ENCODE data around the gene GRP. TPM values are rescaled to one million over a fixed set of nuclear protein-coding genes. Genes with fewer than 3 reads are reported as not detected.

Gene GRP
- total RNA-seq, 1 donor from 2014 or later, result not detected

- TF ChIP-seq, protein P1, sequence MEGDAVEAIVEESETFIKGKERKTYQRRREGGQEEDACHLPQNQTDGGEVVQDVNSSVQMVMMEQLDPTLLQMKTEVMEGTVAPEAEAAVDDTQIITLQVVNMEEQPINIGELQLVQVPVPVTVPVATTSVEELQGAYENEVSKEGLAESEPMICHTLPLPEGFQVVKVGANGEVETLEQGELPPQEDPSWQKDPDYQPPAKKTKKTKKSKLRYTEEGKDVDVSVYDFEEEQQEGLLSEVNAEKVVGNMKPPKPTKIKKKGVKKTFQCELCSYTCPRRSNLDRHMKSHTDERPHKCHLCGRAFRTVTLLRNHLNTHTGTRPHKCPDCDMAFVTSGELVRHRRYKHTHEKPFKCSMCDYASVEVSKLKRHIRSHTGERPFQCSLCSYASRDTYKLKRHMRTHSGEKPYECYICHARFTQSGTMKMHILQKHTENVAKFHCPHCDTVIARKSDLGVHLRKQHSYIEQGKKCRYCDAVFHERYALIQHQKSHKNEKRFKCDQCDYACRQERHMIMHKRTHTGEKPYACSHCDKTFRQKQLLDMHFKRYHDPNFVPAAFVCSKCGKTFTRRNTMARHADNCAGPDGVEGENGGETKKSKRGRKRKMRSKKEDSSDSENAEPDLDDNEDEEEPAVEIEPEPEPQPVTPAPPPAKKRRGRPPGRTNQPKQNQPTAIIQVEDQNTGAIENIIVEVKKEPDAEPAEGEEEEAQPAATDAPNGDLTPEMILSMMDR (IDR thresholded peaks at IDR 0.05), result no peak
- Mint-ChIP-seq H3K4me1 (ENCODE audit: low read depth) (peaks cover 23% of the 10 kb centered on the region), H3K36me3 (ENCODE audit: low read depth) (peaks cover 1% of the 10 kb centered on the region), H3K4me3 (ENCODE audit: unreplicated experiment) (no peak overlapping the region), H3K27ac (ENCODE audit: unreplicated experiment) (no peak overlapping the region), H3K9me3 (ENCODE audit: low read depth) (no peaks in the 10 kb centered on the region), H3K27me3 (ENCODE audit: low read depth) (peaks cover 91% of the 10 kb centered on the region)
- no peak for DNase-seq (ENCODE audit: low spot score)
Observed at GRCh38 chr18:59267503-59268126, 47.7 kb downstream of the GRP start.

DNA sequence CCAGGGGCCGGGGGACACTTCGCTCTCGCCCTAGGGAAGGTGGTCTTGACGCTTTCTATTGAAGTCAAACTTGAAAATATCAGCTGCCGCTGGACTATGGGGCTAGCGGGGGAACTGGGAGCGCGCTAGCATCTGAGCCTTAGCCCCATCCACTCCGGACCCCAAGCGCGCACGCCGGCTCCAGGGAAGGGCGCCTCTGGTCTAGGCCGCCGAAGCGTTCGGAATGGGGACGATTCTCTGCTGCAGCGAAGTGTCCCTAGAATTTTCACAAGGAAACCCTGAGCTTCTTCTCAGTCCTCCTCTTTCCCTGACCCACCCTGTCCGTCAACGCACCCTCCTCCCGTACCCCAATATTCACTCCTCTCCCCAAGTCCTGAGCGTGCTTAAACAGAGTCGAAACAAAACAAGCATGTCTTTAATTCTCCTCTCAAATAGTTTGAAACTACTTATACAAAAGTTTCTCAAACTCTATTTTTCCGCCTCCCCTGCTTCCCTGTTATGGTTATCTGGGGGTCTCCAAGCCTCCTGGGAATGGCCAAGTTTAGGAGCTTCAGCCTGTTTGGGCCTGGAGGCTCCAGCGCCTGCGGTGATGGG lies 48.3 kb downstream of the GRP start:
- Mint-ChIP-seq H3K4me3 (ENCODE audit: unreplicated experiment) (no peak overlapping the region), H3K9me3 (ENCODE audit: low read depth) (no peaks in the 10 kb centered on the region), H3K36me3 (ENCODE audit: low read depth) (peaks cover 1% of the 10 kb centered on the region), H3K27ac (ENCODE audit: unreplicated experiment) (no peak overlapping the region), H3K4me1 (ENCODE audit: low read depth) (peaks cover 23% of the 10 kb centered on the region), H3K27me3 (ENCODE audit: low read depth) (peaks cover 85% of the 10 kb centered on the region)
- TF ChIP-seq, protein P1 (IDR thresholded peaks at IDR 0.05), result no peak
- no peak for DNase-seq (ENCODE audit: low spot score)

GRCh38 chr18:59268721-59269562 lies 49.0 kb downstream of the GRP start:
- Mint-ChIP-seq H3K4me3 (ENCODE audit: unreplicated experiment) (peak overlapping the region; percentile 50), H3K9me3 (ENCODE audit: low read depth) (no peaks in the 10 kb centered on the region), H3K4me1 (ENCODE audit: low read depth) (peaks cover 29% of the 10 kb centered on the region), H3K36me3 (ENCODE audit: low read depth) (no peaks in the 10 kb centered on the region), H3K27me3 (ENCODE audit: low read depth) (peaks cover 85% of the 10 kb centered on the region), H3K27ac (ENCODE audit: unreplicated experiment) (no peak overlapping the region)
- DNase-seq (ENCODE audit: low spot score), result no peak
- TF ChIP-seq, protein P1 (IDR thresholded peaks at IDR 0.05), result peak; percentile 55

DNA sequence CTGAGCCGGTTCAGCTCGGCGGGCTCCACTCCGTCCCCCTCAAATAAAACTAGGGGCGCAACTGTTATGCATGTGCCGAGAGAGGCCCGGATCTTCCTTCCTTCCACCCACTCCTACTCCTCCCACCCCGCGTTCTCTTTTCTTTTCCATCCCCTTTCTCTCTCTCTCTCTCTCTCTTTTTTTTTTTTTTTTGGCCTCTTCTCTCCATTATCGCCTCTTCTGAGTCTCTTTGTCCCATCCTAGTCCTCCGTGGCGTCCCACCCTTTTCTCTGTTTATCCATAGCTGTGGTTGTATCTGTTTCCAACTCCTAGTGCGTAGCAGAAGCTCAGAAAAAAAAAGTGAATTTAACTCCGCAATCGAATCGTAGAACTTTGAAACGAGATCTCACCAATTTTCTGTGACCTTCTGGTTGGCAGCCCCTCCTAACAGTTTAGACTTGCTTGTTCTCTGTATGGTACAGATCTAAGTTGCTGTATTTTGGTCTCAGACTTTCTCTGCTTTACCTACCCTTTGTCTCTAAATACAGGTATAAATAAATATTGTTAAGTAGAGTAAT lies 49.7 kb downstream of the GRP start:
- DNase-seq (ENCODE audit: low spot score), result no peak

More for the DNA sequence above, 49.7 kb downstream of the GRP start:
- TF ChIP-seq, protein P1 (IDR thresholded peaks at IDR 0.05), result no peak
- peaks cover 30% of the 10 kb centered on the region for H3K4me1 Mint-ChIP-seq (ENCODE audit: low read depth)
- no peaks in the 10 kb centered on the region for H3K9me3 Mint-ChIP-seq (ENCODE audit: low read depth)
- peak overlapping the region; percentile 15 for H3K4me3 Mint-ChIP-seq (ENCODE audit: unreplicated experiment)
- no peaks in the 10 kb centered on the region for H3K36me3 Mint-ChIP-seq (ENCODE audit: low read depth)
- no peak overlapping the region for H3K27ac Mint-ChIP-seq (ENCODE audit: unreplicated experiment)
- peaks cover 85% of the 10 kb centered on the region for H3K27me3 Mint-ChIP-seq (ENCODE audit: low read depth)

Data from chondrocyte (in vitro differentiated cells).